HCT116 (cell line): ENCODE data around the gene IFNL1.

Experiments
- ELF1 ChIP-seq: IDR thresholded peaks from 2 replicates; pipeline ENCODE4 v1.6.1; 2012; ENCODE audit warnings: low read depth, borderline replicate concordance
- POLR2A ChIP-seq: IDR thresholded peaks from 2 replicates; pipeline ENCODE4 v1.7.0; 2011; ENCODE audit warnings: borderline replicate concordance; ENCODE audit not compliant: insufficient read depth, insufficient read length; ENCODE audit errors: extremely low read depth
- TCF7L2 ChIP-seq: IDR thresholded peaks from 2 replicates; pipeline ENCODE4 v1.7.0; 2011; ENCODE audit warnings: borderline replicate concordance, inconsistent platforms; ENCODE audit not compliant: insufficient read depth, insufficient read length; ENCODE audit errors: extremely low read depth
- TF ChIP-seq, protein P1 (sequence below), 3 experiments: fragments of 200-600 bp in 1 of 3; sonication (generic) in 1 of 3; IDR thresholded peaks in 2 of 3; conservative IDR thresholded peaks in 1 of 3; 2 replicates each; pipeline ENCODE4 v1.5.1; 2012 to 2017; ENCODE audit warnings: low read depth in 2 of 3, low read length in 2 of 3, antibody characterized with exemption in 1 of 3, borderline replicate concordance in 1 of 3, control low read depth in 1 of 3, mild to moderate bottlenecking in 1 of 3, mixed read lengths in 1 of 3, mixed run types in 1 of 3, moderate library complexity in 1 of 3; ENCODE audit not compliant: insufficient read depth in 1 of 3

DNA sequence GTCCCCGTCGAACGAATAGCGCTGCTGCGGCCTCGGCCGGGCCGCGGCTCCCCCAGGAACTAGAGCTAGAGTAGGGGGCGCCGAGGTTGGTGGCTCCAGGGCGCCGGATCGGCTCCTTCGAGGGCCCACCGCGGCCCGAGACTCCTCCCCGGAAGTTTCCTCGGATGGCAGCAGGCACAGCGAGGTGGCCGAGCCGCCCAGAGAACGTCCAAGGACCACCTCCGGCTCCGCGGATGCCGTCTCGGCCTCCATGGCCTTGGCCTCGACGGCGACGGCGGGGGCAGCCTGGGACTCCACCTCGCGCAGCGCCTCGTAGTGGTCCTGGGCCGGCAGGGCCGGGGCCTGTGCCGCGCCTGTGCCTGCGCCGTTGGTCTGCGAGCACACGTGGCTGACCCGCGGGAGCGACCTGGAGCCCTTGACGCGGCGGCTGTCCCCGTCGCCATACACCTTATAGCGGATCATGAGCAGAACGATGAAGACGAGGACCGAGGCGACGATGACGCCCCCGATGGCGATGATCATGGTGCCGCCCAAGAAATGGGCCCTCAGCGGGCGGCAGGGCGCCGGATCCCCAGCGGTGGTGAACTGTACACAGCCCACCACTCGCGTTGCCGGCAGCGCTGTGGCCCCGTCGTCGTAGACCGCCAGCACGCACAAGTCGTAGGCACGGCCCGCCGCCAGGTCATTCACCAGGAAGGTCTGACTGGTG, 11.8 kb downstream of the IFNL1 start:
- TF ChIP-seq, protein P1, sequence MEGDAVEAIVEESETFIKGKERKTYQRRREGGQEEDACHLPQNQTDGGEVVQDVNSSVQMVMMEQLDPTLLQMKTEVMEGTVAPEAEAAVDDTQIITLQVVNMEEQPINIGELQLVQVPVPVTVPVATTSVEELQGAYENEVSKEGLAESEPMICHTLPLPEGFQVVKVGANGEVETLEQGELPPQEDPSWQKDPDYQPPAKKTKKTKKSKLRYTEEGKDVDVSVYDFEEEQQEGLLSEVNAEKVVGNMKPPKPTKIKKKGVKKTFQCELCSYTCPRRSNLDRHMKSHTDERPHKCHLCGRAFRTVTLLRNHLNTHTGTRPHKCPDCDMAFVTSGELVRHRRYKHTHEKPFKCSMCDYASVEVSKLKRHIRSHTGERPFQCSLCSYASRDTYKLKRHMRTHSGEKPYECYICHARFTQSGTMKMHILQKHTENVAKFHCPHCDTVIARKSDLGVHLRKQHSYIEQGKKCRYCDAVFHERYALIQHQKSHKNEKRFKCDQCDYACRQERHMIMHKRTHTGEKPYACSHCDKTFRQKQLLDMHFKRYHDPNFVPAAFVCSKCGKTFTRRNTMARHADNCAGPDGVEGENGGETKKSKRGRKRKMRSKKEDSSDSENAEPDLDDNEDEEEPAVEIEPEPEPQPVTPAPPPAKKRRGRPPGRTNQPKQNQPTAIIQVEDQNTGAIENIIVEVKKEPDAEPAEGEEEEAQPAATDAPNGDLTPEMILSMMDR (IDR thresholded peaks at IDR 0.05 in 2 of 3, conservative IDR thresholded peaks at IDR 0.05 in 1 of 3; ENCODE audit: borderline replicate concordance in 1 of 3, insufficient read depth in 1 of 3, low read depth in 2 of 3, low read length in 2 of 3): no peak
- no peak for TF ChIP-seq TCF7L2
- no peak for TF ChIP-seq POLR2A
- TF ChIP-seq ELF1: no peak
